K562 (cell line): Measurements from ENCODE around the gene LRRC26.
"Not testable (repeated sequence)": the region's sequence is repeated elsewhere in the genome, so short reads cannot be mapped to it uniquely, and the experiment has no call there.

Experiments
- HEY1 ChIP-seq: fragments of 250-450 bp; sonication (Bioruptor Pico); IDR thresholded peaks from 2 replicates; pipeline ENCODE4 v1.5.0; 2020; ENCODE audit warnings: mild to moderate bottlenecking, moderate library complexity, borderline replicate concordance
- NFIC ChIP-seq: fragments of 450-650 bp; IDR thresholded peaks from 2 replicates; pipeline ENCODE4 v1.6.1; 2017; ENCODE audit warnings: mild to moderate bottlenecking, inconsistent platforms
- SLC30A9 ChIP-seq: fragments of 250-450 bp; sonication (Bioruptor Pico); IDR thresholded peaks from 2 replicates; pipeline ENCODE4 v1.8.0; 2022; ENCODE audit warnings: mild to moderate bottlenecking, moderate library complexity
- YY1 ChIP-seq, 3 experiments: IDR thresholded peaks; 2 replicates each; pipeline ENCODE4 v1.6.1; 2011; ENCODE audit warnings: low read length in 2 of 3, mild to moderate bottlenecking in 2 of 3, moderate library complexity in 2 of 3, borderline replicate concordance in 1 of 3, control low read depth in 1 of 3, low read depth in 1 of 3; ENCODE audit not compliant: insufficient read depth in 3 of 3, insufficient replicate concordance in 2 of 3, control insufficient read depth in 1 of 3, insufficient read length in 1 of 3; ENCODE audit errors: extremely low read depth in 1 of 3
- ZBTB17 ChIP-seq: fragments of 450-650 bp; formaldehyde crosslinking; IDR thresholded peaks from 2 replicates; pipeline ENCODE4 v1.4.0; 2020; ENCODE audit warnings: mild to moderate bottlenecking
- TF ChIP-seq, protein P1 (sequence below), 3 experiments: IDR thresholded peaks in 2 of 3; conservative IDR thresholded peaks in 1 of 3; 2 replicates each; pipeline ENCODE4 v1.5.1; 2011 to 2012; ENCODE audit warnings: low read length in 3 of 3, mild to moderate bottlenecking in 3 of 3, control low read depth in 2 of 3, improper control_type of control experiment in 1 of 3, inconsistent platforms in 1 of 3, low read depth in 1 of 3, mixed read lengths in 1 of 3, moderate library complexity in 1 of 3; ENCODE audit not compliant: insufficient read depth in 2 of 3
- TF ChIP-seq, protein P2 (sequence below): fragments of 150-350 bp; IDR thresholded peaks from 2 replicates; pipeline ENCODE4 v1.6.1; 2014; ENCODE audit warnings: low read depth, mild to moderate bottlenecking, low read length, borderline replicate concordance

GRCh38 chr9:137135154-137135553 lies 34.7 kb downstream of the LRRC26 start:
- TF ChIP-seq, protein P1, sequence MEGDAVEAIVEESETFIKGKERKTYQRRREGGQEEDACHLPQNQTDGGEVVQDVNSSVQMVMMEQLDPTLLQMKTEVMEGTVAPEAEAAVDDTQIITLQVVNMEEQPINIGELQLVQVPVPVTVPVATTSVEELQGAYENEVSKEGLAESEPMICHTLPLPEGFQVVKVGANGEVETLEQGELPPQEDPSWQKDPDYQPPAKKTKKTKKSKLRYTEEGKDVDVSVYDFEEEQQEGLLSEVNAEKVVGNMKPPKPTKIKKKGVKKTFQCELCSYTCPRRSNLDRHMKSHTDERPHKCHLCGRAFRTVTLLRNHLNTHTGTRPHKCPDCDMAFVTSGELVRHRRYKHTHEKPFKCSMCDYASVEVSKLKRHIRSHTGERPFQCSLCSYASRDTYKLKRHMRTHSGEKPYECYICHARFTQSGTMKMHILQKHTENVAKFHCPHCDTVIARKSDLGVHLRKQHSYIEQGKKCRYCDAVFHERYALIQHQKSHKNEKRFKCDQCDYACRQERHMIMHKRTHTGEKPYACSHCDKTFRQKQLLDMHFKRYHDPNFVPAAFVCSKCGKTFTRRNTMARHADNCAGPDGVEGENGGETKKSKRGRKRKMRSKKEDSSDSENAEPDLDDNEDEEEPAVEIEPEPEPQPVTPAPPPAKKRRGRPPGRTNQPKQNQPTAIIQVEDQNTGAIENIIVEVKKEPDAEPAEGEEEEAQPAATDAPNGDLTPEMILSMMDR (IDR thresholded peaks at IDR 0.05 in 2 of 3, conservative IDR thresholded peaks at IDR 0.05 in 1 of 3; ENCODE audit: insufficient read depth in 2 of 3, low read depth in 1 of 3, low read length in 3 of 3), result not testable (repeated sequence)
- not testable (repeated sequence) for TF ChIP-seq ZBTB17 (CRISPR knock-in tag); YY1 (IDR thresholded peaks at IDR 0.05; ENCODE audit: borderline replicate concordance in 1 of 3, control insufficient read depth in 1 of 3, extremely low read depth in 1 of 3, insufficient read depth in 3 of 3, insufficient read length in 1 of 3, insufficient replicate concordance in 2 of 3, low read depth in 1 of 3, low read length in 2 of 3); SLC30A9; HEY1; NFIC
- TF ChIP-seq, protein P2, sequence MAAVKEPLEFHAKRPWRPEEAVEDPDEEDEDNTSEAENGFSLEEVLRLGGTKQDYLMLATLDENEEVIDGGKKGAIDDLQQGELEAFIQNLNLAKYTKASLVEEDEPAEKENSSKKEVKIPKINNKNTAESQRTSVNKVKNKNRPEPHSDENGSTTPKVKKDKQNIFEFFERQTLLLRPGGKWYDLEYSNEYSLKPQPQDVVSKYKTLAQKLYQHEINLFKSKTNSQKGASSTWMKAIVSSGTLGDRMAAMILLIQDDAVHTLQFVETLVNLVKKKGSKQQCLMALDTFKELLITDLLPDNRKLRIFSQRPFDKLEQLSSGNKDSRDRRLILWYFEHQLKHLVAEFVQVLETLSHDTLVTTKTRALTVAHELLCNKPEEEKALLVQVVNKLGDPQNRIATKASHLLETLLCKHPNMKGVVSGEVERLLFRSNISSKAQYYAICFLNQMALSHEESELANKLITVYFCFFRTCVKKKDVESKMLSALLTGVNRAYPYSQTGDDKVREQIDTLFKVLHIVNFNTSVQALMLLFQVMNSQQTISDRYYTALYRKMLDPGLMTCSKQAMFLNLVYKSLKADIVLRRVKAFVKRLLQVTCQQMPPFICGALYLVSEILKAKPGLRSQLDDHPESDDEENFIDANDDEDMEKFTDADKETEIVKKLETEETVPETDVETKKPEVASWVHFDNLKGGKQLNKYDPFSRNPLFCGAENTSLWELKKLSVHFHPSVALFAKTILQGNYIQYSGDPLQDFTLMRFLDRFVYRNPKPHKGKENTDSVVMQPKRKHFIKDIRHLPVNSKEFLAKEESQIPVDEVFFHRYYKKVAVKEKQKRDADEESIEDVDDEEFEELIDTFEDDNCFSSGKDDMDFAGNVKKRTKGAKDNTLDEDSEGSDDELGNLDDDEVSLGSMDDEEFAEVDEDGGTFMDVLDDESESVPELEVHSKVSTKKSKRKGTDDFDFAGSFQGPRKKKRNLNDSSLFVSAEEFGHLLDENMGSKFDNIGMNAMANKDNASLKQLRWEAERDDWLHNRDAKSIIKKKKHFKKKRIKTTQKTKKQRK, result not testable (repeated sequence)
